SK-N-SH (cell line): ENCODE data around the gene LPIN1. TPM values are rescaled to one million over a fixed set of nuclear protein-coding genes. Genes with fewer than 3 reads are reported as not detected.
A peak's percentile ranks its signal among the peaks of the same experiment; 100 is the strongest.

ENCODE experiments used
- CTCF ChIA-PET: fragments of 300-600, 350-600 bp; formaldehyde crosslinking; extraction: SDS; loops from one replicate; lab custom pipeline; 2021; lab: Yijun Ruan, JAX
- POLR2A ChIA-PET: fragments of 350-600 bp; sonication (Branson Sonifier 250); formaldehyde crosslinking; extraction: SDS; loops from one replicate; lab custom pipeline; 2020; ENCODE audit warnings: antibody characterized with exemption, inconsistent platforms; lab: Yijun Ruan, JAX
- DNase-seq: peaks from one replicate; pipeline ENCODE4 v3.0.0; 2012
- H2AFZ ChIP-seq: fragments of 200-600 bp; sonication (generic); 2 replicates; pipeline ENCODE4 v1.8.1; 2016; ENCODE audit warnings: antibody characterized with exemption, mild to moderate bottlenecking, low read depth
- H3F3A ChIP-seq: fragments of 200-600 bp; sonication (generic); replicated peaks from 2 replicates; pipeline ENCODE3; 2016; ENCODE audit warnings: antibody characterized with exemption, mild to moderate bottlenecking; ENCODE audit not compliant: insufficient read depth
- H3K27ac ChIP-seq, 2 experiments: fragments of 200-500 bp in 1 of 2; fragments of 200-600 bp in 1 of 2; sonication (Bioruptor generic) in 1 of 2; sonication (generic), shearing (Covaris generic) in 1 of 2; 2 replicates each; pipeline versions ENCODE4 v1.5.1 to v1.6.1; 2014 to 2016; ENCODE audit warnings: low read depth in 2 of 2, inconsistent platforms in 1 of 2, low read length in 1 of 2, mild to moderate bottlenecking in 1 of 2, mixed read lengths in 1 of 2
- H3K27me3 ChIP-seq: fragments of 200-600 bp; sonication (generic), shearing (Covaris generic); 2 replicates; pipeline ENCODE4 v1.6.1; 2016; ENCODE audit warnings: mixed run types; ENCODE audit not compliant: insufficient read depth
- H3K36me3 ChIP-seq, 2 experiments: fragments of 200-500 bp in 1 of 2; fragments of 200-600 bp in 1 of 2; sonication (Bioruptor generic) in 1 of 2; sonication (generic) in 1 of 2; replicated peaks in 1 of 2; 2 replicates each; pipeline versions ENCODE3 to v1.5.1; 2014 to 2016; ENCODE audit warnings: low read length in 1 of 2, mild to moderate bottlenecking in 1 of 2; ENCODE audit not compliant: insufficient read depth in 2 of 2, control insufficient read depth in 1 of 2
- H3K4me1 ChIP-seq, 2 experiments: fragments of 200-500 bp in 1 of 2; fragments of 200-600 bp in 1 of 2; sonication (Bioruptor generic) in 1 of 2; sonication (generic), shearing (Covaris generic) in 1 of 2; 2 replicates each; pipeline versions ENCODE4 v1.5.1 to v1.6.1; 2014 to 2016; ENCODE audit warnings: low read depth in 1 of 2, low read length in 1 of 2, mixed run types in 1 of 2; ENCODE audit not compliant: insufficient read depth in 2 of 2, control insufficient read depth in 1 of 2
- H3K4me2 ChIP-seq: fragments of 200-600 bp; sonication (generic), shearing (Covaris generic); 2 replicates; pipeline ENCODE4 v1.6.1; 2017; ENCODE audit warnings: mixed run types
- H3K4me3 ChIP-seq, 2 experiments: fragments of 200-500 bp in 1 of 2; fragments of 200-600 bp in 1 of 2; sonication (Bioruptor generic) in 1 of 2; sonication (generic), shearing (Covaris generic) in 1 of 2; 2 replicates each; pipeline versions ENCODE4 v1.5.1 to v1.8.1; 2014 to 2016; ENCODE audit warnings: low read depth in 2 of 2, inconsistent platforms in 1 of 2, low read length in 1 of 2, mild to moderate bottlenecking in 1 of 2, mixed read lengths in 1 of 2, moderate library complexity in 1 of 2
- H3K79me2 ChIP-seq: fragments of 200-600 bp; sonication (generic); 2 replicates; pipeline ENCODE4 v1.8.1; 2017; ENCODE audit warnings: mild to moderate bottlenecking; ENCODE audit not compliant: insufficient read depth
- H3K9ac ChIP-seq: fragments of 200-600 bp; sonication (generic); 2 replicates; pipeline ENCODE4 v1.6.1; 2017; ENCODE audit warnings: mixed run types
- H3K9me2 ChIP-seq: fragments of 200-600 bp; sonication (generic); 2 replicates; pipeline ENCODE4 v1.6.1; 2017; ENCODE audit warnings: mixed run types
- H3K9me3 ChIP-seq: fragments of 200-600 bp; sonication (generic); 2 replicates; pipeline ENCODE4 v1.6.1; 2017; ENCODE audit warnings: mixed run types, mild to moderate bottlenecking, moderate library complexity
- H4K20me1 ChIP-seq: fragments of 200-600 bp; sonication (generic); 2 replicates; pipeline ENCODE4 v1.6.1; 2017; ENCODE audit warnings: mild to moderate bottlenecking, mixed run types; ENCODE audit not compliant: insufficient read depth
- CTCF ChIP-seq: fragments of 200-600 bp; sonication (generic); IDR thresholded peaks from 2 replicates; pipeline ENCODE4 v1.6.1; 2017; ENCODE audit warnings: antibody characterized with exemption, mild to moderate bottlenecking, moderate library complexity
- EZH2phosphoT487 ChIP-seq: fragments of 200-600 bp; sonication (generic); IDR thresholded peaks from 2 replicates; pipeline ENCODE4 v1.6.1; 2017; ENCODE audit warnings: low read depth, mixed run types, mild to moderate bottlenecking, antibody characterized with exemption, moderate library complexity, borderline replicate concordance
- FOSL2 ChIP-seq: IDR thresholded peaks from 2 replicates; pipeline ENCODE4 v1.4.0; 2012; ENCODE audit warnings: low read depth, mild to moderate bottlenecking, moderate library complexity, borderline replicate concordance
- FOXJ3 ChIP-seq: sonication (generic); formaldehyde crosslinking; IDR thresholded peaks from 2 replicates; pipeline ENCODE4 v1.5.1; 2020; ENCODE audit warnings: mild to moderate bottlenecking, missing genetic modification reagents
- GABPA ChIP-seq: IDR thresholded peaks from 2 replicates; pipeline ENCODE4 v1.4.0; 2012; ENCODE audit warnings: low read depth, mild to moderate bottlenecking
- NRF1 ChIP-seq: IDR thresholded peaks from 2 replicates; pipeline ENCODE4 v1.6.1; 2012; ENCODE audit warnings: low read depth, mild to moderate bottlenecking, low read length
- SIN3A ChIP-seq: IDR thresholded peaks from 2 replicates; pipeline ENCODE4 v1.6.1; 2012; ENCODE audit warnings: low read depth, mild to moderate bottlenecking, low read length, moderate library complexity, borderline replicate concordance
- WGBS: methylation state at CpG from one replicate; pipeline ENCODE4 v1.1.6; 2017; ENCODE audit warnings: low lambda C conversion rate; 5-methylcytosine and 5-hydroxymethylcytosine counted together
- polyA plus RNA-seq, 3 experiments: library from polyadenylated mRNA; depleted of rRNA; stranded (reverse); fragments of >200 nt; gene quantifications; 2 replicates each; pipeline ENCODE4 v1.2.3, GENCODE V29; 2012
- TF ChIP-seq, protein P1 (sequence below): IDR thresholded peaks from 2 replicates; pipeline ENCODE4 v1.4.0; 2012; ENCODE audit warnings: low read depth, borderline replicate concordance

LPIN1 gene
- polyA plus RNA-seq, 1 of the 3 experiments (the other 2 are of a cell fraction): 22.1 TPM

DNA sequence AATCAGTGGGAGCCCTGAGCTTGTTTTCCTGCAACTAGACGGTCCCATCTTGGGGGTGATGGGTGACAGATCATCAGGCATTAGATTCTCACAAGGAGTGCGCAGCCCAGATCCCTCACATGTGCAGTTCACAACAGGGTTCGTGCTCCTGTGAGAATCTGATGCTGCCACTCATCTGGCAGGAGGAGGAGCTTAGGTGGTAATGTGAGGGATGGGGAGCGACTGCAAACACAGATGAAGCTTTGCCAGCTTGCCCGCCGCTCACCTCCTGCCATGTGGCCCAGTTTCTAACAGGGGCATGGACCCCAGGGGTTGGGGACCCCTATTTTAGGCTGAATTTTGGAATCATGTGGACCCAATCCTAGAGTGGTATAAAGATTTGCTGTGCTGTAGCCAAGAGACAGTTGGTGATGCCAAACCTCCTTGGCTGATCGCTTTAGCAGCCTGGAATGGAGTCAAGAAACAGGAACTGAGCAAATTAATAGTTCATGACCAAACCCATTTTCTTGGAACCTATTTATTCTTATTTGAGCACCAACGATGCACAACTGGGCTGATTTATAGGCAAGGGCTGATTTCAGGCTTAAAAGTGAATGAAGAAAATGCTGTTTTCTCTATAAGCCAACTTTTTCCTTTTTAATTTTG, 25.7 kb downstream of the LPIN1 start:
- WGBS: 94% methylated on average over 8 of the region's 8 CpGs
- Histone ChIP-seq H3K27ac (no peak overlapping the region), H3K9me2 (no peaks in the 10 kb centered on the region), H3K4me3 (no peak overlapping the region), H4K20me1 (no peaks in the 10 kb centered on the region), H3F3A (peaks cover 8% of the 10 kb centered on the region), H3K9me3 (no peaks in the 10 kb centered on the region), H3K4me2 (no peak overlapping the region), H3K27me3 (no peaks in the 10 kb centered on the region), H3K36me3 (peaks cover 36 to 89% of the 10 kb centered on the region in 2 experiments), H3K4me1 (peaks cover 6 to 24% of the 10 kb centered on the region in 2 experiments; a peak in 2 of 4 replicates), H3K79me2 (0 out of 2 replicates have a peak, but pooled peaks cover 3% of the 10 kb centered on the region), H3K9ac (no peak overlapping the region), H2AFZ (no peak overlapping the region)
- no peak for DNase-seq
- TF ChIP-seq SIN3A: no peak
- no peak for TF ChIP-seq GABPA
- TF ChIP-seq NRF1: no peak
- CTCF ChIA-PET: interaction anchor here (0.6 to 9.5 kb wide), 10 partner anchors 7 to 91 kb away, joined by 3 to 52 read pairs (median 5); partner anchors contain the start of gene LPIN1
- POLR2A ChIA-PET: no interaction called here

- no peak for DNase-seq
- Histone ChIP-seq H3F3A (peaks cover 8% of the 10 kb centered on the region), H3K9me3 (no peaks in the 10 kb centered on the region), H3K4me3 (no peak overlapping the region), H3K27ac (peak overlapping the region in 1 of 2 experiments; percentile 75; a peak in 1 of 4 replicates), H4K20me1 (no peaks in the 10 kb centered on the region), H3K9ac (no peak overlapping the region), H3K79me2 (0 out of 2 replicates have a peak, but pooled peaks cover 3% of the 10 kb centered on the region), H3K4me2 (no peak overlapping the region), H3K4me1 (peaks cover 6 to 18% of the 10 kb centered on the region in 2 experiments; a peak in 2 of 4 replicates), H3K9me2 (no peaks in the 10 kb centered on the region), H3K27me3 (no peaks in the 10 kb centered on the region), H3K36me3 (peaks cover 30 to 85% of the 10 kb centered on the region in 2 experiments), H2AFZ (no peak overlapping the region)
- ChIA-PET POLR2A (interaction anchor here (0.6 to 2.2 kb wide), 5 partner anchors 9 to 60 kb away, joined by 3 to 8 read pairs (median 7); partner anchors contain the start of gene LPIN1), CTCF (interaction anchor here (0.9 to 3.0 kb wide), 13 partner anchors 9 to 91 kb away, joined by 4 to 34 read pairs (median 8); no protein-coding TSS in a partner anchor)
- TF ChIP-seq EZH2phosphoT487: no peak
- TF ChIP-seq, protein P1, sequence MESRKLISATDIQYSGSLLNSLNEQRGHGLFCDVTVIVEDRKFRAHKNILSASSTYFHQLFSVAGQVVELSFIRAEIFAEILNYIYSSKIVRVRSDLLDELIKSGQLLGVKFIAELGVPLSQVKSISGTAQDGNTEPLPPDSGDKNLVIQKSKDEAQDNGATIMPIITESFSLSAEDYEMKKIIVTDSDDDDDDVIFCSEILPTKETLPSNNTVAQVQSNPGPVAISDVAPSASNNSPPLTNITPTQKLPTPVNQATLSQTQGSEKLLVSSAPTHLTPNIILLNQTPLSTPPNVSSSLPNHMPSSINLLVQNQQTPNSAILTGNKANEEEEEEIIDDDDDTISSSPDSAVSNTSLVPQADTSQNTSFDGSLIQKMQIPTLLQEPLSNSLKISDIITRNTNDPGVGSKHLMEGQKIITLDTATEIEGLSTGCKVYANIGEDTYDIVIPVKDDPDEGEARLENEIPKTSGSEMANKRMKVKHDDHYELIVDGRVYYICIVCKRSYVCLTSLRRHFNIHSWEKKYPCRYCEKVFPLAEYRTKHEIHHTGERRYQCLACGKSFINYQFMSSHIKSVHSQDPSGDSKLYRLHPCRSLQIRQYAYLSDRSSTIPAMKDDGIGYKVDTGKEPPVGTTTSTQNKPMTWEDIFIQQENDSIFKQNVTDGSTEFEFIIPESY: no peak
- TF ChIP-seq FOSL2: no peak
- TF ChIP-seq CTCF: no peak
- no peak for TF ChIP-seq FOXJ3
- 87% methylated on average over 10 of the region's 10 CpGs for WGBS
Measured at GRCh38 chr2:11773111-11773510, 26.7 kb downstream of the LPIN1 start.
